GM21423 (cell line): ENCODE data around the gene RPL13.
A peak's percentile ranks its signal among the peaks of the same experiment; 100 is the strongest.

Experiments
- ATAC-seq: cut with Tn5 transposase; IDR thresholded peaks from one replicate; pipeline ENCODE4 v1.9.1; 2021; ENCODE audit warnings: mild to moderate bottlenecking, moderate library complexity; ENCODE audit not compliant: unreplicated experiment

Gene RPL13

DNA sequence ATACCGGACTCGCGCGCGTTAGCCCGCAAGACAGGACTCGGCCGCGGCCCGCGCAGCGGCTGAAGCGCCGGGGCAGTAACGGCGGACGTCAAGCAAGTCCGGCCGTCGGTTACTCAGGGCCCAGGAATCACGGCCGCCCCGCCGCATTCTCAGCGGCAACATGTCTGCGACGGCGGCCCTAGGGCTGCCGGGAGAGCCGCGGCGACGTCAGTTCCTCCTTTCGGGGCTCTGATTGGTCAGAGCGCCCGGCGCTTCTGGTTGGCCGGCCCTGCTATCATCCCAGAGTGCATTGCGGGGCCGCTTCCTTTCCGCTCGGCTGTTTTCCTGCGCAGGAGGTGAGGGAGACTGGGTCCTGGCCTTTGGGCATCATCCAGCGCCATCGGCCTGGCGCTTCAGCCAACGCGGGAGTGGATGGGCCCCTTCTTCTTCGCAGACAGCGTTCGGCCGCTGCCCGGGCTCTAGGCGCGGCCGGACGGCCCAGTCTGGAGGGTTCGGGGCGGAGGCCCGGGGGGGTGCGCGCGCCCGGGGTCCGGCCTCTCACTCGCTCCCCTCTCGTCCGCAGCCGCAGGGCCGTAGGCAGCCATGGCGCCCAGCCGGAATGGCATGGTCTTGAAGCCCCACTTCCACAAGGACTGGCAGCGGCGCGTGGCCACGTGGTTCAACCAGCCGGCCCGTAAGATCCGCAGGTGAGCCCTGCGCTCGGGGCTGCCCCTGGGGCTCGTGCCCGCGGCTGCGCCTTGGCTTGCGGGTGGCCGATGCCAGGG, at the start of gene RPL13:
RPL13 (plus strand) TSS at position 305 of the 764 bp plus-strand sequence; CDS start at position 583, 278 bp downstream.
- peak; percentile 80 for ATAC-seq

- no peak for ATAC-seq
Measured at GRCh38 chr16:89511374-89511773, 49.1 kb upstream of the RPL13 start.

GRCh38 chr16:89512453-89512852, 48.0 kb upstream of the RPL13 start:
- no peak for ATAC-seq

DNA sequence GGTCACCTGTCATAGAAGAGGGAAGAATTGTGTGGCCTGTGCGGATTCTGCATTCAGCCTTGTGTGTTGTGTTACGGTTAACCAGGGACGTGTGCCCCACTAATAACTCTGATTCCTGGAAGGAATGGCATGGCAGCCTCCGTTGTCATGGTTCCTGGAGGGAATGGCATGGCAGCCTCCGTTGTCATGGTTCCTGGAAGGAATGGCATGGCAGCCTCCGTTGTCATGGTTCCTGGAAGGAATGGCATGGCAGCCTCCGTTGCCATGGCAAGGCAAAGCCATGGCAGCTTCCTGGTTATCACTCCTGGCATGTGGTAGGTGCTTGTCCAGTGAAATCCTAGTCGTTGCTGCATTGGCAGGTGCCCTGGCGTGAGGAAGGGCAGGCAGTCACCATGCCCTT, 43.4 kb upstream of the RPL13 start:
- no peak for ATAC-seq

GRCh38 chr16:89519881-89520280, 40.6 kb upstream of the RPL13 start:
- no peak for ATAC-seq

DNA sequence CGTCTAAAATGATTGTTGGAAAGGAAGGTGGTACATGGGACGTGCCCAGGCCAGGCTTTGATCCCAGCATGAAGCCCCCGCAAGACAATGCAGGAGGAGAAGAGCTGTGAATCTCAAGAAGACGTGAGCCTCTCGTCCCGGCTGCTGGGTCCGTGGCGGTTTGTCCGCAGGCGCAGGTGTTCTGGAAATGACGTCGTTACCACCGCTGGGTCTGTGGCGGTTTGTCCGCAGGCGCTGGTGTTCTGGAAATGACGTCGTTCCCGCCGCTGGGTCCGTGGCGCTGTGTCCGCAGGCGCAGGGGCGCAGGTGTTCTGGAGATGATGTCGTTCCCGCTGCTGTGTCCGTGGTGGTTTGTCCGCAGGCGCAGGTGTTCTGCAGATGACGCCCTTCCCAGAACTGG, 38.2 kb upstream of the RPL13 start:
- no peak for ATAC-seq

DNA sequence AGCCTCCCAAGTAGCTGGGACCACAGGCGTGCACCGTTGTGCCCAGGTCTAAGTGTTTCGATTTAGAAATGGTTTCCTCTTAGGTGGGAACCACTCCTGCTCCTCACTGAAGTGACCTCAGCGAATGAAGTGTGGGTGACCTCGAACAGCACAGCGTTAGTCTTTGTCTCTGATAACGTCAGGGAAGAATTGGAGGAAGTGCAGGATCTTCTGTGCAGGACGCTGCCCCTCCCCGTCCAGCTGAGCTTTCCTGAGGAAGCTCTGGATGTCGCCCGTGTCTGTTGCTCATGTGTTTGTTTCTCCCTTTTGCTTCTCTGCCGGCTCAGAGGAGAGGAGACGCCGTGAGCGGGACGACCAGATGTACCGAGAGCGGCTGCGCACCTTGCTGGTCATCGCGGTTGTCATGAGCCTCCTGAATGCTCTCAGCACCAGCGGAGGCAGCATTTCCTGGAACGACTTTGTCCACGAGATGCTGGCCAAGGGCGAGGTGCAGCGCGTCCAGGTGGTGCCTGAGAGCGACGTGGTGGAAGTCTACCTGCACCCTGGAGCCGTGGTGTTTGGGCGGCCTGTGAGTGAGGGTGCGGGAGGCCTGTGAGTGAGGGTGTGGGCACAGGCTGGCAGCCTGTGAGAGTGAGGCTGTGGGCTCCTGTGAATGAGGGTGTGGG, 36.7 kb upstream of the RPL13 start:
- no peak for ATAC-seq

GRCh38 chr16:89525146-89525913, 35.2 kb upstream of the RPL13 start:
- no peak for ATAC-seq

DNA sequence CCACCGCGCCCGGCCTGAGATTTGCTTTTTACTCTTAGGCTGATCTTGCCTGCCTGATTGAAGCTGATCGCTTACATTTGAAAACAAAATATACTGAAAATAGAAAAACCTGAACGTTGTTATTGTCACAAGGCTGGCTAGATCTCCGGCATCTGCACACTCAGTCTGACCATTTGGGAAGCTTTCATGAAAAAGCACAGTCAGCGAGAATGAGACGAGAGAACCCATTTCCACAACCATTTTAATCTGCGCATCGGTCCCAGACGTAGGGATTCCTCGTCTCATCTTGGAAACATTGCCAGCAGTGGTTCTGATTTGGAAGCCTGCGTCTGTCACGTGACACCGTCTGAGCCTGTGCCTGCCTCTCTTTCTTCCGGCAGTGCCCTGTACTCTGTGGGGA, 31.4 kb upstream of the RPL13 start:
- ATAC-seq: no peak

GRCh38 chr16:89530401-89531381, 29.8 kb upstream of the RPL13 start:
- no peak for ATAC-seq

- ATAC-seq: no peak
Measured at GRCh38 chr16:89531821-89532526, 28.5 kb upstream of the RPL13 start.

DNA sequence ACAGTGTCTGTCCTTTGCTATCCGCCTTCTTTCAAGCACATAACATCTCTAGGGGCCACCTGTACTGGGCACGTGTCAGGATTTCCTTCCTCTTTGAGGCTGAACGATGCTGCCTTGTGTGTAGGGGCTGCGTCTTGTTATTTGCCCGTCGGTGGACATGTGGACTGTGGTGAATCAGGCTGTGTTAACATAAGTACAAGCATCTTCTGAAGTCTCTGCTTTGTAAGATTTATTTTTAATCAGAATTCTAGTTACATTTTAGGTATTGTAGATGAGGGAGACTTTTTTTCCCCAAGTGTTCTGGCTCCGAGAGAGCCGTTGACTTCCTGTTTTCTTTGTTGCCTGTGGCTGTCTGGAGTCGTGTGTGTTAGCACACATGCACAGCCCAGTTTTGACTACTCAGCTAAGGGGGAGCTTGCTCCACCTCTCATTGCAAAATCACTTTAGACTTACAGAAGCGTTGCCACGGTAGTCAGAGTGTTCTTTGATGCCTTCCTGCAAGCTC, 26.2 kb upstream of the RPL13 start:
- ATAC-seq: no peak

DNA sequence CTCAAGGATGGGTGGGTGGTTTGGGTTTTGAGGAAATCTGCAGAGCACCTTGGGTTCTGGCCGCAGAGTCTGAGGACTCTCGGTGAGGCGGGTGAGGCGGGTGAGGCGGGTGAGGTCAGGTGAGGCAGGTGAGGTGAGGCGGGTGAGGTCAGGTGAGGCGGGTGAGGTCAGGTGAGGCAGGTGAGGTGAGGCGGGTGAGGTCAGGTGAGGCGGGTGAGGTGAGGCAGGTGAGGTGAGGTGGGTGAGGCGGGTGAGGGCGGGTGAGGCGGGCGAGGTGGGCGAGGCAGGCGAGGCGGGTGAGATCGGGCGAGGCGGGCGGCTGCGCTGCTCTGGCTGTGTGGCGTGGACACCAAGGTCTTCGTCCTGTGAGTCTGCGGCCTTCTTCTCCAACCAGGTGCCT, 24.1 kb upstream of the RPL13 start:
- ATAC-seq: no peak

DNA sequence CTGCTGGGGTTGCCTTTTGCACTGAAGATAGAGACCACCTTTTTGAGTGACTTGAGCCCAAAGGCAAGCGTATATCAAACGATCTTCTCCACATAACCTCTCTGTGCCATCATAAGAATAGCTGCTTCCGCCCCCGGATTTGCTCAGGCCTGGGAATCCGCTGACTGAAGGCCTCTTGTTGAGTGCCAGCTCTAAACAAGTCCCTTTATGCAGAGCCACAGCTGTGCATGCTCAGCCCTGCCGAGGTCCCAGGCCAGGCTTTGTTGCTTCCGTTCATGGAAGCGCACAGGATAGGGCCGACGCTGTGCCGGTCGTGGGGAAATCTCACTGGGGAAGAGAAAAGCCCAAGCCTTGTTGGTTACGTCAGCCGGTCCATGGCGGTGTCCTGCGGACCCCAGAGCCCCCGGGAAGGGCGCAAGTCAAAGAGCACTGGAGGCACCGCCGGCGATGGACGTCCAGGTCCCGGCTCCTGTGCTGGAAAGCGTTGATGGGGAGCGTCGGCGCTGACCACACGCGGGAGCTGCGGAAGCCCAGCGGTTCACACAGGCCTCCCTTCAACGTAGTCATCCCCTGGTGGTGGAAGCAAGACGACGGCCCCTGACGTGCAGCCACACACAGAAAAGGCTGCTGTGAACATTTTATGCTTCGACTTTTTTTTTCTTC, 23.5 kb upstream of the RPL13 start:
- ATAC-seq: no peak

DNA sequence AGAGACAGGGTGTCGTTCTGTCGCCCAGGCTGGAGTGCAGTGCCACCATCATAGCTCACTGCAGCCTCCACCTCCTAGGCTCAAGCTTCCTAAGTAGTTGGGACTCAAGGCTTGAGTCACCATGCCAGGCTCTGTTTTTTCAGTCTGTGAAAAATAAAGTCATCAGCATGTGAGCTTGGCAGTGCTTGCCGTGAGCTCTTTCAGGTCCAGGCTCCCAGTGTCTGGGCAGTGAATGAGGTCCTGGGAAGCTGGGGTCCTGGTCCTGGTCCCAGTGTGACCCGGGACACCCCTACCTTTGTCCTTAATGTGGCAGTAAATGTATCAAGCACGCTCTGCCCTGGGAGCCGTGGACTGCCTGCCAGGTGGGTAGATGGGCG, 22.9 kb upstream of the RPL13 start:
- no peak for ATAC-seq

DNA sequence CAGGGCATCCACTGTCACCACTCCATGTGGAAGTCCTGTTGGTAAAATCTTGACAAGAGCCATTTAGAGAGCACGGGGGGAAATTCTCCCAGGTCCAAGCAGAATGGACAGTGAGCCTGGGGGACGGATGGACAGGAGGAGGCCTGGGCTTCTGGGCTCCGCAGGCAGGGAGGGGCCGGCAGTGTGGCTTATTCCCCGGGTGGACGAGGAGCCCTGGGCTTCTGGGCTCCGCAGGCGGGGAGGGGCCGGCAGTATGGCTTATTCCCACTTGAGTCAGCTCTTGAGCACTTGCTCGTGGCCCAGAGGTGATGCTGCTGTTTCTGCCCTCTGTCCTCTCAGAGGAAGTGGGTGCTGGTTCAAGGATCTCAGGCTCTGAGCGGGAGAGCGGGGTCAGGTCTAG, 22.2 kb upstream of the RPL13 start:
- ATAC-seq: no peak

DNA sequence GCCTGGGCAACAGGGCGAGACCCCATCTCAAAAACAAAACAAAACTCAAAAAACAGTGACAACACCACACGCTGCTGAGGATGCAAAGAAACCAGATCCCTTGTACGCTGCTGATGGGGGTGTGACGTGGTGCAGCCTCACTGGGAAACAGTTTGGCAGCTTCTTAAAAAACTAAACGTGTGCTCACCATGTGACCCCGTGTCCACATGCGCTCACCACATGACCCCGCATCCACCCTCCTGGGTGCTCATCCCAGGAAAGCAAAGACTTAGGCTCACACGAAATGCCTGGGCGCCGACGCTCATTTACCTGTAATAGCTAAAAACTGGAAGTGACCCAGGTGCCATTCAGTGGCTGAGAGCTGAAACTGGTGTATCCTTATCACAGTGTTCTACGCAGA, 19.9 kb upstream of the RPL13 start:
- ATAC-seq: no peak

DNA sequence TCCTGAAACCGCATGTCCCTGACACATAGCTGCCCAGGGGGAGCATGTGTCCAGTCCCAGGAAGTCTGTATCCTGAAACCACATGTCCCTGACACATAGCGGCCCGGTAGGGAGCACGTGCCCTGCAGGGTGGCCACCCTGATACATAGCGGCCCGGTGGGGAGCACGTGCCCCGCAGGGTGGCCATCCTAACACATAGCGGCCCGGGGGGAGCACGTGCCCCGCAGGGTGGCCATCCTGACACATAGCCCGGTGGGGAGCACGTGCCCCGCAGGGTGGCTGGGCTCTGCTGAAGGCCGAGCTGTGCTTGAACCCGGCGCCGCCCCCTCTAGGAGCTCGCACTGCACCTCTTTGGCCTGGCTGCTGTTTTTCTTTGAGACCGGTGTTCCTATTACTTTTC, 18.7 kb upstream of the RPL13 start:
- ATAC-seq: no peak

- ATAC-seq: no peak
Measured at GRCh38 chr16:89544113-89544512, 16.4 kb upstream of the RPL13 start.

DNA sequence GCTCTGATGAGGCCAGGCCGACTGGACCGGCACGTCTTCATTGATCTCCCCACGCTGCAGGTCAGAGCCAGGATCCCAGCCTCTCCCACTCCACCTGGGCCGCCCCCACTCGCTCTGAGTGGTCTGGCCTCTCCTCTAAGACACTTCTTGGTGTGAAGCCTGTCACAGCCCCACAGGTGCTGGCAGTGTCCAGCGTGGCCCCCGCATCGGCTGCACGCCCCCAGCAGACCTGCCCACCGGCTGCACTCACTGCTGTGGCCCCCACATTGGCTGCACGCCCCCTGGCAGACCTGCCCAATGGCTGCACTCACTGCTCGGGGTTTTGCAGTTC, 15.8 kb upstream of the RPL13 start:
- ATAC-seq: no peak
